ENCODE results near the gene NEUROD2. TPM values are rescaled to one million over a fixed set of nuclear protein-coding genes. Genes with fewer than 3 reads are reported as not detected.

The NEUROD2 gene
- total RNA-seq, 6 donors from 2014 or later: not detected

- TF ChIP-seq EP300 (IDR thresholded peaks at IDR 0.05) (no peak), POLR2A (IDR thresholded peaks at IDR 0.05) (peak in 1 of 4 donors; percentile 11)
- ATAC-seq (ENCODE audit: low FRiP score in 2 of 2): peak in 1 of 2 donors; percentile 2
- Histone ChIP-seq H3K9me3 (no peaks in the 10 kb centered on the region), H3K27me3 (no peaks in the 10 kb centered on the region), H3K4me1 (peaks cover 50 to 67% (median 62%) of the 10 kb centered on the region in 4 donors), H3K4me3 (peak overlapping the region; percentile 8 to 80 (median 73)), H3K36me3 (no peaks in the 10 kb centered on the region), H3K27ac (peak overlapping the region; percentile 86 to 95 (median 90))
- DNase-seq: no peak
- WGBS, 2 donors: 24 to 26% methylated on average over 4 to 6 of the region's 6 CpGs
Measured at GRCh38 chr17:39636587-39636926, 28.8 kb upstream of the NEUROD2 start.

GRCh38 chr17:39635614-39636176 is 28.0 kb upstream of the NEUROD2 start:
- Histone ChIP-seq H3K4me1 (peaks cover 43 to 58% (median 56%) of the 10 kb centered on the region in 4 donors), H3K27me3 (no peaks in the 10 kb centered on the region), H3K27ac (peak overlapping the region in 3 of 4 donors; percentile 18 to 95 (median 86)), H3K4me3 (no peak overlapping the region), H3K9me3 (no peaks in the 10 kb centered on the region), H3K36me3 (no peaks in the 10 kb centered on the region)
- 81 to 86% methylated on average over 8 of the region's 8 CpGs for WGBS, 2 donors
- no peak for DNase-seq
- TF ChIP-seq POLR2A (IDR thresholded peaks at IDR 0.05) (no peak), CTCF (IDR thresholded peaks at IDR 0.05) (no peak), POLR2AphosphoS5 (IDR thresholded peaks at IDR 0.05) (no peak), EP300 (IDR thresholded peaks at IDR 0.05) (no peak)
- no peak for ATAC-seq (ENCODE audit: low FRiP score in 2 of 2)

- Histone ChIP-seq H3K36me3 (no peaks in the 10 kb centered on the region), H3K4me3 (no peak overlapping the region), H3K27ac (no peak overlapping the region), H3K4me1 (peaks cover 30 to 56% (median 49%) of the 10 kb centered on the region in 4 donors), H3K27me3 (no peaks in the 10 kb centered on the region), H3K9me3 (no peaks in the 10 kb centered on the region)
- WGBS, 2 donors: 50 to 59% methylated on average over 2 of the region's 2 CpGs
- DNase-seq (no peak), ATAC-seq (ENCODE audit: low FRiP score in 2 of 2) (peak in 1 of 2 donors; percentile 35)
- TF ChIP-seq EP300 (IDR thresholded peaks at IDR 0.05) (no peak), CTCF (IDR thresholded peaks at IDR 0.05) (peak; percentile 62 to 84 (median 69)), POLR2A (IDR thresholded peaks at IDR 0.05) (no peak), POLR2AphosphoS5 (IDR thresholded peaks at IDR 0.05) (no peak)
Measured at GRCh38 chr17:39634384-39634871, 26.7 kb upstream of the NEUROD2 start.

GRCh38 chr17:39633570-39634183 is 26.0 kb upstream of the NEUROD2 start:
- no peak overlapping the region for H3K4me3 ChIP-seq
- ATAC-seq (ENCODE audit: low FRiP score in 2 of 2) (no peak), DNase-seq (no peak)
- 67 to 76% methylated on average over 6 to 8 of the region's 8 CpGs for WGBS, 2 donors
- H3K4me1 ChIP-seq: peaks cover 22 to 50% (median 43%) of the 10 kb centered on the region in 4 donors
- TF ChIP-seq POLR2AphosphoS5 (IDR thresholded peaks at IDR 0.05): no peak
- TF ChIP-seq POLR2A (IDR thresholded peaks at IDR 0.05): no peak
- no peak for TF ChIP-seq EP300 (IDR thresholded peaks at IDR 0.05)
- TF ChIP-seq CTCF (IDR thresholded peaks at IDR 0.05): no peak
- no peaks in the 10 kb centered on the region for H3K27me3 ChIP-seq
- H3K27ac ChIP-seq: peak overlapping the region in 2 of 4 donors; percentile 19 to 77
- H3K36me3 ChIP-seq: no peaks in the 10 kb centered on the region
- no peaks in the 10 kb centered on the region for H3K9me3 ChIP-seq

- ATAC-seq (ENCODE audit: low FRiP score in 2 of 2): no peak
- Histone ChIP-seq H3K27me3 (peaks cover 4 to 6% (median 5%) of the 10 kb centered on the region in 4 donors), H3K4me3 (peak overlapping the region in 2 of 4 donors; percentile 15 to 16), H3K27ac (peak overlapping the region; percentile 33 to 77 (median 49)), H3K4me1 (peaks cover 13 to 49% (median 34%) of the 10 kb centered on the region in 4 donors), H3K9me3 (no peaks in the 10 kb centered on the region), H3K36me3 (no peaks in the 10 kb centered on the region)
- TF ChIP-seq POLR2A (IDR thresholded peaks at IDR 0.05) (peak in 1 of 4 donors; percentile 15), CTCF (IDR thresholded peaks at IDR 0.05) (no peak)
- WGBS, 2 donors: 38 to 52% methylated on average over 8 to 13 of the region's 13 CpGs
- DNase-seq: peak in 1 of 2 donors; percentile 65
Measured at GRCh38 chr17:39632153-39632941, 24.6 kb upstream of the NEUROD2 start.
